ENCODE measurements around the gene ADGRV1.
"Not testable (repeated sequence)": the region's sequence is repeated elsewhere in the genome, so short reads cannot be mapped to it uniquely, and the experiment has no call there.

Gene ADGRV1

DNA sequence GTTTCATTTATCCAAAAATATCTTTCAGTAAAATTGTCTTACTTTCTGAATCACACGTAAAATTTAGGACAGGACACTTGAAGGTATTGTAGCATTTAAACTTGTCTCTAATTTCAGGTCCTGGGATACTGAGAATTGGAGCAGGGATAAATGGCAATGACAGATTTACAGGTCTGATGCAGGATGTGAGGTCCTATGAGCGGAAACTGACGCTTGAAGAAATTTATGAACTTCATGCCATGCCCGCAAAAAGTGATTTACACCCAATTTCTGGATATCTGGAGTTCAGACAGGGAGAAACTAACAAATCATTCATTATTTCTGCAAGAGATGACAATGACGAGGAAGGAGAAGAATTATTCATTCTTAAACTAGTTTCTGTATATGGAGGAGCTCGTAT is 99.2 kb downstream of the ADGRV1 start:
- DNase-seq = no peak

DNA sequence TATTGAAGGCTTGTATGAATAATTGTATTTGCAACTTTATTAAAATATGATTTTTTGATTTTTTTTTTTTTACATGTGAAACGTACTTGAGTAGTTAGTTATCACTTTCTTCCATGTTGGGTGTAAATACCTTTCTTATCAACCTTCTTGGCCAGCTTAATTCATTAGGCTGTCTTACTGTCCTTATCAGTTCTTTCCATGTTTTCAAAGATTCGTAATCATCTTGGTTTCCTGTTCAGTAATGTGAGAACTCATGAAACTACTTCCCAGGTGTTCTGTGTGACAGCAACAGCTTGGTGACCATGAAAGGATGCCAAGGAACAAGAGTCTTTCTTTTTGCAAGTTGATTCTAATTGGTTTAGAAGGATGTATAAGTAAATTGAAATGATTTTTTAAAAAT is 100.0 kb downstream of the ADGRV1 start:
- no peak for DNase-seq

DNA sequence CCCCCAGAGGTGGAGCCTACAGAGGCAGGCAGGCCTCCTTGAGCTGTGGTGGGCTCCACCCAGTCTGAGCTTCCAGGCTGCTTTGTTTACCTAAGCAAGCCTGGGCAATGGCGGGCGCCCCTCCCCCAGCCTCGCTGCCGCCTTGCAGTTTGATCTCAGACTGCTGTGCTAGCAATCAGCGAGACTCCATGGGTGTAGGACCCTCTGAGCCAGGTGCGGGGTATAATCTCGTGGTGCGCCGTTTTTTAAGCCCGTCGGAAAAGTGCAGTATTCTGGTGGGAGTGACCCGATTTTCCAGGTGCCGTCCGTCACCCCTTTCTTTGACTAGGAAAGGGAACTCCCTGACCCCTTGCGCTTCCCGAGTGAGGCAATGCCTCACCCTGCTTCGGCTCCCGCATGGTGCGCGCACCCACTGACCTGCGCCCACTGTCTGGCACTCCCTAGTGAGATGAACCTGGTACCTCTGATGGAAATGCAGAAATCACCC is 109.5 kb downstream of the ADGRV1 start:
- not testable (repeated sequence) for DNase-seq

DNA sequence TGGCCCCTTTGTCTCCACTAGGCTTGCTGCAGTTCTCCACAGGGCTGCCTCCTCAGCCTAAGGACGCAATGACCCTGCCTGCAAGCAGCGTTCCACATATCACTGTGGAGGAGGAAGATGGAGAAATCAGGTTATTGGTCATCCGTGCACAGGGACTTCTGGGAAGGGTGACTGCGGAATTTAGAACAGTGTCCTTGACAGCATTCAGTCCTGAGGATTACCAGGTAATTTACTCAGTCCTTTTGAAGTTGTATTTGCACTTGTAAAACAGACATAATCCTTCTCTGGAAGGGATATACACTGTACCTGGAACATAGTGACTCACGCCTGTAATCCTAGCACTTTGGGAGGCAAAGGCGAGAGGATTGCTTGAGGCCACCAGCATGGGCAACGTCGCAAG is 116.6 kb downstream of the ADGRV1 start:
- DNase-seq = no peak

DNA sequence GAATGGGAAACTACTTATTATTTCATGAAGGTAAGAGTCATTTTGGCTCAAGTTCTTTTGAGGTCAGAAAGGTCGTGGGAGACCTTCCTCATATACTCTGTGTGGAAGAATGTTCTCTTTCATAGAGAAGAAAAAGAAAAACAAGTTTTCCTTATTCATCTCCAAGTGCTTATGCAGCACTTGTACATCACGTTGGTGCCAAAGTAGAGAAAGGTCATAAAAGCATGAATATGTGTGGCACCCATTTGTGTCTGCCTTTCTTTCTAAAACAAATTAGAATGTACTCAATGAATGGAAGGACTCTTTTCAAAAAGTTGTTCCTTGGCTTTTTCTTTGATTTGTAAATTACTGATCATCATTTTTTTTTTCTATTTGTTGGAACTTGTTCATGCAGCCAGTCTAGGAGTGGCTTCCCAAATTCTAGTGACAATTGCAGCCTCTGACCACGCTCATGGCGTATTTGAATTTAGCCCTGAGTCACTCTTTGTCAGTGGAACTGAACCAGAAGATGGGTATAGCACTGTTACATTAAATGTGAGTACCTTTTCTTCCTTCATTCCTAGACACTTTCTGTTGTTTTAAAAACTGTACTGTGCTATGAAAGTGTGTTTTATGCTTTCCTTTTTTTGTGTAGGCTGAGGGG is 122.4 kb downstream of the ADGRV1 start:
- DNase-seq = no peak

DNA sequence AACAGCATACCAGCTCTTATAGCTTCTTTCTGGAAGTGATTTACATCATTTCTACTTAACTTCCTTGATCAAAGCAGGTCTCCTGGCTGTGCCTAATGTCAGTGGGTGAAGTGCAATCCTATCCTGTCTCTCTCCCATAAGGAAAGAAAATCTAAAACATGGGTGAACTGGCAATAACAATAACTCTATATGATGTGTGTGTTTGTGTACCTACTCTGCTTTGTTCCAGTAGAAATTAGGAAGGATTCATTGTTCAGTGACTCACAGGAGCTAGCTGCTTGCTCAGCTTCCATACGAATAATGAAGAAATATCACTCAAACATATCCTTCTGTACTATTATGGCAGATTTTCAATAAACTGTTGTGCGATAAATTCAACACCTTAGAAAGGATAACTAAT is 123.7 kb downstream of the ADGRV1 start:
- DNase-seq = no peak

DNA sequence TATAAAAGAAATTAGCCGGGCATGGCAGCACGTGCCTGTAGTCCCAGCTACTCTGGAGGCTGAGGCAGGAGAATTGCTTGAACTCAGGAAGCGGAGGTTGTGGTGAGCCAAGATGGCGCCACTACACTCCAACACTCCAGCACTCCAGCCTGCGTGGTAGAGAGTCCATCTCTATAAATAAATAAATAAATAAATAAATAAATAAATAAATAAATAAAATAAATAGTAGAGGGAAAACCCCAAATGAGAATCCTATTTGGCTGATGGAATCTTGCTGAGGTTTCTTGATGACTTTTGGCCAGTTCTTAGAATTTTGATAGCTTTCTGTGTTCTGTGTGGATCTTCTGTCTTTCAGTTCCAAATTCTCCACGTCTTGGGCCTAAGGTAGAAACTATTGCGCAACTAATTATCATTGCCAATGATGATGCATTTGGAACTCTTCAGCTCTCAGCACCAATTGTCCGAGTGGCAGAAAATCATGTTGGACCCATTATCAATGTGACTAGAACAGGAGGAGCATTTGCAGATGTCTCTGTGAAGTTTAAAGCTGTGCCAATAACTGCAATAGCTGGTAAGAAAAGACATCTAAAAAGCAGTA is 126.9 kb downstream of the ADGRV1 start:
- no peak for DNase-seq

DNA sequence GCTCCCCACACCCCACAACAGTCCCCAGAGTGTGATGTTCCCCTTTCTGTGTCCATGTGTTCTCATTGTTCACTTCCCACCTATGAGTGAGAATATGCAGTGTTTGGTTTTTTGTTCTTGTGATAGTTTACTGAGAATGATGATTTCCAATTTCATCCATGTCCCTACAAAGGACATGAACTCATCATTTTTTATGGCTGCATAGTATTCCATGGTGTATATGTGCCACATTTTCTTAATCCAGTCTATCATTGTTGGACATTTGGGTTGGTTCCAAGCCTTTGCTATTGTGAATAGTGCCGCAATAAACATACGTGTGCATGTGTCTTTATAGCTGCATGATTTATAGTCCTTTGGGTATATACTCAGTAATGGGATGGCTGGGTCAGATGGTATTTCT is 127.8 kb downstream of the ADGRV1 start:
- not testable (repeated sequence) for DNase-seq

DNA sequence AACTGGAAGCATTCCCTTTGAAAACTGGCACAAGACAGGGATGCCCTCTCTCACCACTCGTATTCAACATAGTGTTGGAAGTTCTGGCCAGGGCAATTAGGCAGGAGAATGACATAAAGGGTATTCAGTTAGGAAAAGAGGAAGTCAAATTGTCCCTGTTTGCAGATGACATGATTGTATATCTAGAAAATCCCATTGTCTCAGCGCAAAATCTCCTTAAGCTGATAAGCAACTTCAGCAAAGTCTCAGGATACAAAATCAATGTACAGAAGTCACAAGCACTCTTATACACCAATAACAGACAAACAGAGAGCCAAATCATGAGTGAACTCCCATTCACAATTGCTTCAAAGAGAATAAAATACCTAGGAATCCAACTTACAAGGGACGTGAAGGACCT is 128.9 kb downstream of the ADGRV1 start:
- DNase-seq = not testable (repeated sequence)

DNA sequence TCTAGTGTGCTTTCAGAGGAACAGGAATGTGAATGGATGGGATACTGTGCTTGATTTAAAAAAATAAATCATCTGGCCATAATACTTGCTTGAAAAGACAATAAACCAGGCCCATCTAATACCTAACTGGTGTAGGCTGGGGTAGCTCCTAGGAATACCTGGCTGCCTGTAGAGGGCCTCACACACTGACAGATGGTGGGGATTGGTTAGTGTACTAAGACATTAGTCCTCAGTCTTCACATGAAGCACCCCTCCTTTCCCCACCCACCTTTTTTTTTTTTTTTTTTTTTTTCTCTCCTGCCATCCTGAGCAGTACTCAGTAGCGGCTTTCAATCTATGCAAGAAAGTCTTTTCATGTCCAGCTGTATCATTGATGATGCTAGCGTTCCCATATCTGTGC is 130.5 kb downstream of the ADGRV1 start:
- no peak for DNase-seq

DNA sequence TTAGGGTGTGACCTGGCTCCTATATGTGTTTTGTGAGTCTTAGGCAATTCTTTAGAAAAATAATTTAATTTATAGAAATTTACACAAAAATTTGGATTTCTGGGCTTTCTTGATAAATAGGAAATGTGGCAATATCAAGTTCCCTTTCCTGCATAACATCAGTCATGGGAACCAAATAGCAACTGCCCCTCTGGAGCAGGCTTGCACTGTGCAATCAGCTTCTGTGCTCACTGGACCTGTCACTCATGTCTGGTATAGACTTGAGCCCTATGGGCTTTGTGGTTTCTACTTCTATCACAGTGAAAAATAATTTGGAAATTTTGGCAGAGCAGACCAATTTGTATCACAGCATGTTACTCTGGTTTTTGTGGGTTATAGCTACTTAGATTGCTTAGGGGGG is 131.7 kb downstream of the ADGRV1 start:
- DNase-seq = no peak

DNA sequence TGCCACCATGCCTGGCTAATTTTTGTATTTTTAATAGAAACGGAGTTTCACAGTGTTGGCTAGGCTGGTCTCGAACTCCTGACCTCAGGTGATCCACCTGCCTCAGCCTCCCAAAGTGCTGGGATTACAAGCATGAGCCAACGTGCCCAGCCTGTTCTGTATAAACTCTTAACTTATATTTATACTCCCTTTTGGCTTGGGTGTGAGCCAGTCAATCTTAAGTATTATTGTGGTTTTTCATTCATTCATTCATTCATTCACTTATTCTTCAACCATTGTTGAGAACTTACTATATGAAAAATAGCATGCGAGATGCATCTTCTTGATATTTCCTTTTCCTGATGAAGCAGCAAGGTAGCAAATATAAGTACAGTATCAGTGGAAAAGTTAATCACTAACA is 132.9 kb downstream of the ADGRV1 start:
- DNase-seq = no peak

DNA sequence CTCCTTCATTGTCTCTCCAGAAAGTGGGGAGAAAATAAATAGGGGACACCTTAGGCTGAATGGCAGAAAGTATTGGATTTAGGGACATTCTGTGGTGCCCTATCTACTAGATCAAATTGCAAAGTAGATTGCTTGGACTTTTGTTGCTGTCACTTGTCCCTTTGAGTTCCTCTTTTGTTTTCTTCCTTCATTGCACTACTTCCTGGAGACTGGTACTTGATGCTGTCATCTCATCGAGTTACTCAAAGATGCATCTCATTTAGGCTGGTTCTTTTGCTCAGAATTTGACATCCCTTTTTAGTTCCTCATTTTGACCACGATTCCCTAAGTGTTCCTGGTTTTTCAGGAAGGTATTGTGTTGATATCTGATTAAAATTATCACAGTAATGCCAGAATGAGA is 137.6 kb downstream of the ADGRV1 start:
- no peak for DNase-seq

DNA sequence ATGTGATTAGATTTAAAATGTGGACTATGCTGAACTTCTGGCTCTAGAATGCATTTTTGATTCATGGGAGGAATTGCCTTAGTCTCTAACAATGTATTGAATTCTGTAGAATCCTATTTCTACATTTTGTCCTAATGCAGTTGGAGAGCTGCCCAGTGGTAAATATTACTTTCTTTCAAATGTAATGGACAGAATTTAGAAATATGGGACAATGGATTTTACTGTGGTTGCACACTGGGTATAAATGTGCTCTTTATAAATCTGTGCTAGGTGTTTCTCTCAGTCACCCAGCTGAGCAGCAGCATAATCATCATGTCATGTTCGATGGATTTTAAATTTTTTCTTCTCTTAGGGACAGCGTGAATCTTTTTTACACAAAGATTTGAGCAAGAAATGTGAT is 141.7 kb downstream of the ADGRV1 start:
- DNase-seq = no peak

DNA sequence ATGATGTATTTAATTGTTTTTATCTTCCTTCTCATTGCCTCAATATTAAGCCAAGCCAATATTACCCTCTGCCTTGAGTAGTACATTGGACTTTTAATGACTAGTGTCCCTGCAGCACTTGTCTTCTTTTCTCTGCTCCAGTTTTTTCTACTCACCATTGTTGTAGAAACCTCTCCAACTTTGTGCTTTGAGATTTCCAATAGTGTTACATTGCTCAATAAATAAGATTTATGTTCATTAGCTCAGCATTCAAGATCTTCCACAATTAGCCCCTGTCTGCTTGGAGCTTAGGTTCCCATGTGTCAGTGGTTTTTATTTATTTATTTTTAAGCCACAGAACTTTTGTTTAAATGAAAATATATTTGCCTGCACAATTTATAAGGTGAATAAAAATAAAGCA is 145.3 kb downstream of the ADGRV1 start:
- no peak for DNase-seq

DNA sequence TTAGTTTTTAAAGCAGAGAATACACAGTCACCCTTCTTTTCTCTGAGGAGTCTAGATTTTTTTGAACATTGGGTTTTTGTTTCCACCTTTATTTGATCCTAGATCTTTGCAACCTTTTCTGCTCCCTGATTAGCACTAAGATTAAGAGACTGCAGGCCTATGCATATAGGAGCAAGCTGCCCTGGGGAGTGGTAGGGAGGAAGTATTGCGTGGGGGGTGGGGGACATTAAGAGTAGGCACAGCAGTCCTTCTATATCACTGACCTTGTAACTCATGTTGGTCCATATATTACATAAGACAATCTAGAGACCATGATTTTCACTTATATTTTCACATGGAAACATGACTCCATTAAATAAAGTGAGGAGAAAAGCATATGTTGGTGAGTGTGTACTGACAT is 149.1 kb downstream of the ADGRV1 start:
- DNase-seq = no peak

DNA sequence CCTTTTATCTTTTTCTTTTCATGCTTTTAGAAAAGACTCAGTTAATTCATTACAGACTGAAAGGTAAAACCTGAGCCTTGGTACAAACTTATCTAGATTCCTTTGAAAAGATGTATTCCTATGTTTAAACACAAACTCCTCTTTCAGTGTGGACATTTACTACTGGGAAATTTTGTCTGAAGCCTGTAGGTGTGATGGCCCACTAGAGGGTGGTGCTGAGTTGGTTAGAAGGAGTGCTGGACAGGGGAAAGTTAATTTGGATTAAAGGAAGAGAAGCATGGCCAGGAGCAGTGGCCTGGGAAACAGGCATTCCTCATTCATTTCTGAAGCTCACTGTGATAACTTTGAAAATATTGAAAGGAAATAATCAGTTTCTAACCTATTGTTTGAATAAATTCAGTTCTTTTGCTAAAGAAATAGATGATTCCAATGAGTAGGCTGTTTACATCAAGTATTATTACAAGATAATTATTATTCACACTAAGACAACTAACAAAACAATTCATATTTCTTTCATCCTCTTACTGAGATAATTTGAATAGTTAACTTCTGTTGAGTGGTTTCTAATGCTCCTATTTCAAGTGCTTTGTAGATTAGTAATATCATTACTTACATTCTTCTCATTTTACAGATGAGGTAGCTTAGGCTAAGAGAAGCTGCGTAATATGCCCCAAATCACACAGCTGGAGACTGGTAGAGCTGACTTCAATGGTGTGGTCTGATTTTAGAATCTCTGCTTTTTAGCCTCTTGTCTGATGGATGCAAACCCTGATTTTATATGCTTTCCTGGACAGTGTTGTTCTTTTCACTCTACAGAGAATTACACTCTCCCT is 150.9 kb downstream of the ADGRV1 start:
- DNase-seq = no peak

DNA sequence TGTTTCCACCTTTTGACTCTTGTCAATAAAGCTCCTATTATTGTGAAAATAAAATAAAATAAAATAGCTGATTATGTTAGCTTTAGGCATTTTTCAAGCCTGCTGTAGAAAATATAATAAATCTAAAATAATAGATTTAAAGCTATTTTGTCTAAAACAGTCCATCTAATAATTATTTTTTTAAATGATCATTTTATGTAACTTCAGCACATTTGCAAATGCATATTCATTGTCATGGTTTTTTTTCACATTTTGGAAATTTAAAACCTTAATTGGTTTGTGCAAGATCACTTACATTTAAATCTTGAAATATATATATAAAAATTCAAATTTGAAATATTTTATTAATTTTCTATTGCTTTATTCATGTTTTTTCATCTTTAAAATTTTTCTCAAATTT is 159.8 kb downstream of the ADGRV1 start:
- DNase-seq = no peak

DNA sequence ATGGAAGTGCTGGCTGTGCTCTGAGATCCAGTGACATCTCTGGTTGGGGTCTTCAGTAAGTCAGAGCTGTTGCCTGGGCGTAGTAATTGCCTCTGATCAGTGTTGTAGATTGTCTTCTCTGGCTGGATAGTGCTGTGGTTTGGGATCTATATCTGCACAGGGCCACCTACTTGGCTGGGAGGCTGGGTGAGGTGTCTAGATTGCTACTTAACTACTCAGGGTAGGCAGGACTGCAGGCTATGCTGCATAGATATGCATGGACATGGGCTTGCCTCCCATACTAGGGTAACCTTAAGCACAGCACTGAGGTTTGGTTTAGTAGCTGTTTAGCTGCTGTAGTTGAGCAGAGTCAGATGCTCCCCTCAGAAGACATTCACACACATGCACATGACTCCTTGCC is 181.0 kb downstream of the ADGRV1 start:
- no peak for DNase-seq

DNA sequence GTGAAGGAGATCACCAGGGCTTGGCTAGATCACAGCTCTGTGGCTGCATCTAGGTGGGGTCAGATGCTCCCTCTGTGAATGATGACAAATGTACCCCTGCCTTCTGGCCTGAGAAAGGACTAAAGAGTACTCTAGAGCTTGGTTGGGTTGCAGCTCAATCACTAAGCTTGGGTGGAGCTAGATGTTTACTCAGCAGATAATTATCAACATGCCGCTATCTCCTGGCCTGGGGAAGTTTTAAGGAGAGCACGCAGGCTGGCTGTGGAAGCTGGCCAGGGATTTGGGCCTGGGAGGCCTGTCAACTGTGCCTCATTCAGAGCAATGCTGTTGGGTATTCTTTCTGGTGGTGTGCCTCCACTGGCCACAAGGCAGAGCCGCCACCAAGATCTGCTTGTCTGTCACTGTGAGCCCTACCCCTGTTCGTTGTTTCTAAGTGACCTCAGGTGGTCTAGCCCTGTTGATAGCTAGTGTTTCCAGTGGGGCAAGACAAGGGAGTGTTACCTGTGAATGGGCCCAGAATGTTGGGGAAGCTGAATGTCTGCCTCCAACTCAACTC is 181.7 kb downstream of the ADGRV1 start:
- DNase-seq = no peak

DNA sequence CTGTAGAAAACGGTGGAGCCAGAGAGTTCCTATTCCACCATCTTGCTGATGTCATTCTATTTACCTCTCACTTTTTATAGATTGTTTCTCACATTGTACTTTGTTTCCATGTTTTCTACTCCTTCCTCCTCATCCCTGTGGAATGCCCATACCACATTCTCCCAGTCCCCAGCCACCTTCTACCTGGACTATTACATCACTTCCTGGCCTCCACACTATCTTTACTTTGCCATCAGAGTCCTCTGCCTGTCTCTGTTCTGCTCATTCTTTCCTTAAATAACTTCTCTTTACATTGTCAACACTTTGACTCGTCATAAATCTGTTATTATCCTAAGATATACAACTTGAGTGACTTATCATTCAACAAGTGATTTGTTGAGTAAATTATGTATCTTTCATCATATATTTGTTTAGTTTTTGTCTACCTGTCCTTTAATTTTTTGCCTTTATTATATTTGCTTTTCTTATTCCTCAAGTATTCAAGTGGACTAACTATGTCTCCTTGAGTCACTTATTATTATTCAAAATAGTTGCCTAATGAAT is 182.5 kb downstream of the ADGRV1 start:
- no peak for DNase-seq

DNA sequence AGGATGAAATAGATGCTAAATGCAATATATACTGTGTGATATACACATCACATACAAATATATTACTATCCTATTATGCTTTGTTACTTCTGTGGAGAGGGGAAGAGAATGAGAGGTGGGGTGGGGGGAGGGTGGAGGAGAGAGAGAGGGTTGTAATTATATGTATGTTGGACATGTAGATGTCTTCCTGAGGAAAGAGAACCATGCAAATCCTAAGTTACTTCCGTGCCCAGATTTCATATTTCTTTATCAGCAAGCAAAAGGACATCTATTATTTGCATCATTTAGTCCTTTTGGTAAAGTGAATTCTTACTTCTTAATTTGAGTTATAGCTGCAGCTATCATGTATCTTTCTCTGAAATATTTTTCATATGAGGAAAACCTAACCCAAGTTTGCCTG is 187.5 kb downstream of the ADGRV1 start:
- no peak for DNase-seq

DNA sequence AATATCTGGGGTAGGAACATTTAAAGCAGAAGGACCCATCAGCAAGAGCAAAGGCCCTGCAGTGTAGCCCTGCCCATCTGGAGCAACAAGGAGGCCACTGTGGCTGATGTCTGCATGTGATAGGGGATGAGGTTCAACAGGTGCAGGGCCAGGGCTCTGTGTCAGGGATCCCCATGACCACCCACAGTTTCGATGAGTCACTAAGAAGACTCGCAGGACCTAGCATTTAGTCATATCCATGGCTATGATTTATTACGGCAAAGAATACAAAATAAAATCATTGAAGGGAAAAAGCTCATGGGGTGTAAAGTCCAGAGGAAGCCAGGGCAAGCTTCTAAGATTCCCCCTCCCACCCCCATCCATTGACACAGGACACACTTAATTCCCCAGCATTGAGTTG is 188.6 kb downstream of the ADGRV1 start:
- no peak for DNase-seq

DNA sequence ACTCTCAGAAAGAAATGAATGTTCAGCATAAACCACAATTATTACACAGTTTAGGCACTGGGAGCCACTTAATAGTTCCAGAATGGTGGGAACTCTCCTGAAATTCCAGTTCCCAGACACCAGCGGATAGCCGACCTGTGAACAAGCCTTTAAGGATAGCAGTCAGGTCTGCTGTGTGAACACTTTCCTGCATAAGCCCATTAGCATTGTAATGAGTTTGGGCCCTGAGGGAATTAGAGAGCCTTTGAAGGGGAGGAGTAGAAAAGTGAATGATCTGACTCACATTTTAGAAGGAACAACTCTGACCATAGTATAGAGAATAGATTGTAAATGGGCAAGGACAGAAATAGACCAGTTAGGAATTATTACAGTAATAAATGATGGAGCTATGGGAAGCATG is 189.1 kb downstream of the ADGRV1 start:
- DNase-seq = no peak

Data from NCI-H187 (cell line).